Left lung (tissue), 10 donors: Measurements from ENCODE around the gene BCL7A. TPM values are rescaled to one million over a fixed set of nuclear protein-coding genes. Genes with fewer than 3 reads are reported as not detected.
A peak's percentile ranks its signal among the peaks of the same experiment; 100 is the strongest.

Source experiments
- ATAC-seq: fragments of 200-7000 bp; cut with Tn5 transposase; one replicate; pipeline ENCODE4 v1.9.1; 2020; ENCODE audit warnings: moderate library complexity
- DNase-seq, 4 donors: peaks; one replicate each; pipeline ENCODE4 v3.0.0-alpha.2; 2013 to 2020
- H3K27ac ChIP-seq, 2 donors: fragments of 200-600 bp; sonication (generic) in 1 of 2; one replicate each; pipeline versions ENCODE4 v1.5.0 to v1.8.0; 2020 to 2021
- H3K27me3 ChIP-seq, 2 donors: fragments of 200-600 bp; sonication (generic) in 1 of 2; one replicate each; pipeline versions ENCODE4 v1.5.0 to v1.8.0; 2020 to 2021
- H3K36me3 ChIP-seq, 2 donors: fragments of 200-600 bp; sonication (generic) in 1 of 2; one replicate each; pipeline versions ENCODE4 v1.5.0 to v1.8.0; 2020 to 2021
- H3K4me1 ChIP-seq, 2 donors: fragments of 200-600 bp; one replicate each; pipeline ENCODE4 v1.8.0; 2021
- H3K4me3 ChIP-seq, 2 donors: fragments of 200-600 bp; sonication (generic) in 1 of 2; one replicate each; pipeline versions ENCODE4 v1.5.0 to v1.8.0; 2020 to 2021; ENCODE audit warnings: mild to moderate bottlenecking in 1 of 2
- H3K9me3 ChIP-seq, 2 donors: fragments of 200-600 bp; sonication (generic) in 1 of 2; one replicate each; pipeline versions ENCODE4 v1.5.0 to v1.8.0; 2020 to 2021
- CTCF ChIP-seq, 2 donors: fragments of 200-600 bp; sonication (generic) in 1 of 2; IDR thresholded peaks; one replicate each; pipeline versions ENCODE4 v1.5.0 to v1.8.0; 2021; ENCODE audit warnings: antibody characterized with exemption in 2 of 2
- intact Hi-C, 2 donors: fragments of 100-400 bp; cut with DNase I; formaldehyde crosslinking; loops; one replicate each; pipeline versions ENCODE4 v1.11.2 to v1.14.2; 2022
- polyA plus RNA-seq, 6 donors: library from polyadenylated mRNA; unstranded; fragments of 120-200 nt; gene quantifications; one replicate each; pipeline ENCODE4 v1.2.1, GENCODE V29; 2013; ENCODE audit not compliant: insufficient read length in 6 of 6
- total RNA-seq, 2 donors: library from RNA; stranded (reverse); fragmentation: NEBNext Ultra II Directional; extraction: Animal tissue kit (Norgen Biotek cat#: 25700); gene quantifications; one replicate each; pipeline ENCODE4 v1.2.1, GENCODE V29; 2021
- donor health status: DM: no; HTN: yes; CAD: no.
- donor health status: DM: no; HTN: no; CAD: no.

BCL7A gene
- total and polyA plus RNA-seq, 8 donors = 7.0 to 18.4 (median 16.8) TPM

- no peaks in the 10 kb centered on the region for H3K36me3 ChIP-seq
- no peak overlapping the region for H3K4me3 ChIP-seq
- DNase-seq = peak in 3 of 4 donors; percentile 78 to 92 (median 81)
- peak overlapping the region; percentile 67 to 78 for H3K27ac ChIP-seq
- no peaks in the 10 kb centered on the region for H3K9me3 ChIP-seq
- TF ChIP-seq CTCF (IDR thresholded peaks at IDR 0.05) = no peak
- no peaks in the 10 kb centered on the region for H3K27me3 ChIP-seq
- ATAC-seq = peak; percentile 95
- intact Hi-C loops = no loop called here
- H3K4me1 ChIP-seq = peaks cover 37 to 66% of the 10 kb centered on the region in 2 donors
Observed at GRCh38 chr12:122097927-122098756, 76.5 kb downstream of the BCL7A start.

GRCh38 chr12:122099280-122099749 is 77.6 kb downstream of the BCL7A start:
- Histone ChIP-seq H3K9me3 (no peaks in the 10 kb centered on the region), H3K4me3 (no peak overlapping the region), H3K27me3 (no peaks in the 10 kb centered on the region), H3K4me1 (peaks cover 37 to 72% of the 10 kb centered on the region in 2 donors), H3K36me3 (no peaks in the 10 kb centered on the region), H3K27ac (peak overlapping the region; percentile 67 to 78)
- DNase-seq (no peak), ATAC-seq (no peak)
- intact Hi-C loops = no loop called here
- TF ChIP-seq CTCF (IDR thresholded peaks at IDR 0.05) = no peak

- no peaks in the 10 kb centered on the region for H3K36me3 ChIP-seq
- intact Hi-C loops = no loop called here
- no peaks in the 10 kb centered on the region for H3K27me3 ChIP-seq
- H3K4me3 ChIP-seq = no peak overlapping the region
- H3K4me1 ChIP-seq = peaks cover 37 to 77% of the 10 kb centered on the region in 2 donors
- DNase-seq (no peak), ATAC-seq (no peak)
- H3K9me3 ChIP-seq = no peaks in the 10 kb centered on the region
- peak overlapping the region in 1 of 2 donors; percentile 34 for H3K27ac ChIP-seq
- no peak for TF ChIP-seq CTCF (IDR thresholded peaks at IDR 0.05)
Observed at GRCh38 chr12:122099856-122100255, 78.2 kb downstream of the BCL7A start.

GRCh38 chr12:122100568-122100967 is 78.9 kb downstream of the BCL7A start:
- H3K36me3 ChIP-seq = no peaks in the 10 kb centered on the region
- no peak for DNase-seq
- H3K27ac ChIP-seq = no peak overlapping the region
- no peak for TF ChIP-seq CTCF (IDR thresholded peaks at IDR 0.05)
- H3K4me3 ChIP-seq = no peak overlapping the region
- H3K27me3 ChIP-seq = no peaks in the 10 kb centered on the region
- no peaks in the 10 kb centered on the region for H3K9me3 ChIP-seq
- H3K4me1 ChIP-seq = peaks cover 37 to 85% of the 10 kb centered on the region in 2 donors
- intact Hi-C loops = no loop called here
- no peak for ATAC-seq

- H3K27ac ChIP-seq = no peak overlapping the region
- no peaks in the 10 kb centered on the region for H3K36me3 ChIP-seq
- ATAC-seq (no peak), DNase-seq (no peak)
- H3K27me3 ChIP-seq = no peaks in the 10 kb centered on the region
- H3K4me3 ChIP-seq = no peak overlapping the region
- TF ChIP-seq CTCF (IDR thresholded peaks at IDR 0.05) = no peak
- peaks cover 37 to 88% of the 10 kb centered on the region in 2 donors for H3K4me1 ChIP-seq
- intact Hi-C loops = no loop called here
- H3K9me3 ChIP-seq = no peaks in the 10 kb centered on the region
Observed at GRCh38 chr12:122102331-122102730, 80.6 kb downstream of the BCL7A start.
